OCI-LY7 (cell line): ENCODE measurements around the gene FGF2.

Source experiments
- EZH2phosphoT487 ChIP-seq: fragments of 200-600 bp; sonication (generic); IDR thresholded peaks from 2 replicates; pipeline ENCODE4 v1.6.1; 2018; ENCODE audit warnings: low read depth, borderline replicate concordance, mild to moderate bottlenecking, mixed run types, antibody characterized with exemption, low read length, moderate library complexity, mixed read lengths
- TF ChIP-seq, protein P1 (sequence below): fragments of 200-600 bp; sonication (generic); conservative IDR thresholded peaks from 2 replicates; pipeline ENCODE4 v1.5.1; 2014; ENCODE audit warnings: mild to moderate bottlenecking, antibody characterized with exemption, low read length, moderate library complexity, mixed read lengths

DNA sequence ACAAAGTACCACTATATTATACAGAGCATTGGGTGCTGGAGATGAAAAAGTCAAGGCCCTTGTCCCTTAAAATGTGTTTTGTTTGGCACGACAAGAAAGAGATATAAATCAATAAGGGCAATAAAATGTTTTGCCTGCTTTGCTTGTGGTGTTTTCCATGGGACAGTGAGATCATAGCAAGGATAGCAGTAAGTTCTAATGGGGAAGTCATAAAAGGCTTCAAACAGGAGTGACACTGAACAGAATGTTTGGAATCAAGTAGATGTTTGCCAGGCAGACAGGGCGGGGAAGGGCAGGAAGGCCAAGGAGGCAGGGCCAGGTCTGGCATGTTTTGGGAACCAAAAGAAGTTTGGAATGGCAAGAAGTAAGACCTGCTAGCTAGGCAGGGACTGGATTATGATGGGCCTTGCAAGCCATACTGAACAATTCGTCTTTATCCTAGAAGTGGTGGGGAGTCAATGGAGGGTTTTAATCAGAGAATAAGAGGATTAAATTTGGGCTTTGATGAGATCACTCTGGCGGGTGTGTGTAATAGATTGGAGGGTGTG is 16.4 kb downstream of the FGF2 start:
- TF ChIP-seq, protein P1, sequence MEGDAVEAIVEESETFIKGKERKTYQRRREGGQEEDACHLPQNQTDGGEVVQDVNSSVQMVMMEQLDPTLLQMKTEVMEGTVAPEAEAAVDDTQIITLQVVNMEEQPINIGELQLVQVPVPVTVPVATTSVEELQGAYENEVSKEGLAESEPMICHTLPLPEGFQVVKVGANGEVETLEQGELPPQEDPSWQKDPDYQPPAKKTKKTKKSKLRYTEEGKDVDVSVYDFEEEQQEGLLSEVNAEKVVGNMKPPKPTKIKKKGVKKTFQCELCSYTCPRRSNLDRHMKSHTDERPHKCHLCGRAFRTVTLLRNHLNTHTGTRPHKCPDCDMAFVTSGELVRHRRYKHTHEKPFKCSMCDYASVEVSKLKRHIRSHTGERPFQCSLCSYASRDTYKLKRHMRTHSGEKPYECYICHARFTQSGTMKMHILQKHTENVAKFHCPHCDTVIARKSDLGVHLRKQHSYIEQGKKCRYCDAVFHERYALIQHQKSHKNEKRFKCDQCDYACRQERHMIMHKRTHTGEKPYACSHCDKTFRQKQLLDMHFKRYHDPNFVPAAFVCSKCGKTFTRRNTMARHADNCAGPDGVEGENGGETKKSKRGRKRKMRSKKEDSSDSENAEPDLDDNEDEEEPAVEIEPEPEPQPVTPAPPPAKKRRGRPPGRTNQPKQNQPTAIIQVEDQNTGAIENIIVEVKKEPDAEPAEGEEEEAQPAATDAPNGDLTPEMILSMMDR = no peak
- no peak for TF ChIP-seq EZH2phosphoT487
